ENCODE results near the gene LRRC37B. TPM values are rescaled to one million over a fixed set of nuclear protein-coding genes. Genes with fewer than 3 reads are reported as not detected.
"Not testable (repeated sequence)": the region's sequence is repeated elsewhere in the genome, so short reads cannot be mapped to it uniquely, and the experiment has no call there.

Gene LRRC37B
- polyA plus RNA-seq, 1 experiment: 13.1 TPM

DNA sequence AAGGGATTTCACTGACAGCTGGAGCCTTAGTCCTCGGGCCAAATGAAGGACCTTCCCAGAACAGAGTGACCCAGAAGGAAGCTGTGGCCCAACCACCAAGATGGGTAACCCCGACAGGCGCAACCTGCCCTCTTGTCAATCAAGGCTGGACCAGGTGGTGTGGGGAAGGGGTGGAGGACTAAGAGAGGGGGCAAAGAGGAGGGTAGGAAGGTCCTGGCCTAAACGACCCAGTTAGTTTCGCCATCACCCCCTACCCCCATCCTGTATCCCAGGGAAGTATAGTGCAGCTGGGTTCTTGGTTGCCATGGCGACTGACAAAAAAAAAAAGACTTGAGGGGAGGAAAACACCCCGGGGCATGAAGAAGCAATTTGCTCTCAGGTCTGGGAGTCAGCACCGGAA lies 54.7 kb downstream of the LRRC37B start:
- H3K27me3 ChIP-seq (ENCODE audit: control insufficient read depth, insufficient read depth, low read length); H3K27ac ChIP-seq (ENCODE audit: low read depth, low read length); H3K9me3 ChIP-seq (ENCODE audit: control insufficient read depth, insufficient read depth, low read length); H3K4me3 ChIP-seq (ENCODE audit: low read depth, low read length); DNase-seq (ENCODE audit: low read depth, low spot score); POLR2A ChIA-PET; CTCF ChIA-PET: not testable (repeated sequence)

DNA sequence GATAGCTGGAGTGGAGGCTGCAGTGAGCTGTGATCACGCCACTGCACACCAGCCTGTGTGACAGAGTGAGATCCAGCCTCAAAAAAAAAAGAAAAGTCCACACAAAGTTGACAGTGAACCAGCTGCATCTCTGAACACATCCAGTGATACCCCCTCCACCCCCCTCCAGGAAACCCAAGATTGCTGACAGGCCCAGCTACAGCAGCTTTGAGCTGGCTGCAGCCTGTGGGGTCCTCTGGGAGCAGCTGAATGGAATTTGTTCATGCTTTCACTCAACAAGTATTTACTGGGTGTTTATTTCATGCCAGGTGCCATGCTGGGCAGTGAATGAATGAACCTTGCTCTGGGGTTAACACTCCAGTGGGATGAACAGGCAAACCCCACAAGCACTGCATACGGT lies 56.9 kb downstream of the LRRC37B start:
- H3K27me3 ChIP-seq (ENCODE audit: control insufficient read depth, insufficient read depth, low read length); H3K4me3 ChIP-seq (ENCODE audit: low read depth, low read length); POLR2A ChIA-PET; H3K27ac ChIP-seq (ENCODE audit: low read depth, low read length); DNase-seq (ENCODE audit: low read depth, low spot score); H3K9me3 ChIP-seq (ENCODE audit: control insufficient read depth, insufficient read depth, low read length); CTCF ChIA-PET: not testable (repeated sequence)

DNA sequence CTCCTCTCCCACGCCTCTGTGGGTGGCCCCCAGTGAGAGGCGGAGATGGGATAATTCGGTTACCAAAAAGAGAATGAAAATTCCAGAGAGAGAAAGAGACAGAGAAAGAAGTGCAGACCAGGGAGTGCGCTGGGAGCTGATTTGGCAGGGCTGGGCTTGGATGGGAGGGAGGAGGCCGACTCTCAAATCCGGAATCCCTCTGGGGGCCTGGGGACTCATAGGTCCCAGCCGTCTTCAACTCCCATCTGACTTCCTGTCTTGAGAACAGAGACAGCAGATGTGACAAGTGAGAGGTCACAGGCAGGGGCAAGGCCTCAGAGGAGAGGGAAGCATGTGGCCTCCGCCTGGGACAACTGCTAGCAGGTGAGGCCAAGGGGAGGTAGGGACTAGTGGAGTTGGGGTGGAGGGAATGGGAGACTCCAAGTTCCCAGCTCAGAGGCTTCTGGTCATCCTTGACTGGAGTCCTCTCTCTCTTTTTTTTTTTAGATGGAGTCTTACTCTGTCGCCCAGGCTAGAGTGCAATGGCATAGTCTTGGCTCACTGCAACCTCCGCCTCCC lies 59.0 kb downstream of the LRRC37B start:
- H3K27me3 ChIP-seq (ENCODE audit: control insufficient read depth, insufficient read depth, low read length); H3K4me3 ChIP-seq (ENCODE audit: low read depth, low read length); POLR2A ChIA-PET; CTCF ChIA-PET; DNase-seq (ENCODE audit: low read depth, low spot score); H3K9me3 ChIP-seq (ENCODE audit: control insufficient read depth, insufficient read depth, low read length); H3K27ac ChIP-seq (ENCODE audit: low read depth, low read length): not testable (repeated sequence)

DNA sequence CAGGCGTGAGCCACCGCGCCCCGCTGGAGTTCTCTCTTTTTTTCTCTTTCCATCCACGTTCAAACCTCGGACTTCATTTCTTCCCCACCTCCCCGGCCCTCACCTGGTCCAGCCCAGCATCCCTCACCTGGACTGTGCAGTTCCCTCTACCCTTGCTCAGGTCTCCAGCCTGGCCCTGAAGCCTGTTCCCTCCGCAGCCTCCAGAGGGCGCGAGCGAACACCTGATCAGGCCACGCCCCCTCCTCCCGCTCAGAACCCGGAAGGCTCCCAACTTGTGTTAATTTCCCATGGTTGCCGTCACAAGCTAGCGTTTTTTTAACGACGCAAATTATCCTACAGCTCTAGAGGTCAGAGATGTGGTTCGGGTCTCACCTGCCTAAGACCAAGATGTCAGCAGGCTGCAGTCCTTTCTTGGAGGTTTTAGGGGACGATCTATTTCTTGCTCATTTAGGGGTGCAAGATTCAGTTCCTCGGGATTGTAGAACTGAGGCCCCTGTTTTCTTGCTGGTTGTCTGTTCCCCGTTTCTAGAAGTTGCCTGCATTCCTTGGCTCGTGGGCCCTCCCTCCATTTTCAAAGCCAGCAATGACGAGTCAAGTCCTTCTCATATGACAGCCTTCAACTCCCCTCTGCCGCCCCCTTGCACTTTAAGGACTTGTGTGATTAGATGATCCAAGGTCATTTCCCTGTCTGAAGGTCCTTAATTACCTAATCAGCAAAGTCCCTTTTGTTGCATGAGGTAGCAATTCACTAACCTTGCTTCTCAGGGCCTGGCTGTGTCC lies 59.9 kb downstream of the LRRC37B start:
- TF ChIP-seq, protein P1, sequence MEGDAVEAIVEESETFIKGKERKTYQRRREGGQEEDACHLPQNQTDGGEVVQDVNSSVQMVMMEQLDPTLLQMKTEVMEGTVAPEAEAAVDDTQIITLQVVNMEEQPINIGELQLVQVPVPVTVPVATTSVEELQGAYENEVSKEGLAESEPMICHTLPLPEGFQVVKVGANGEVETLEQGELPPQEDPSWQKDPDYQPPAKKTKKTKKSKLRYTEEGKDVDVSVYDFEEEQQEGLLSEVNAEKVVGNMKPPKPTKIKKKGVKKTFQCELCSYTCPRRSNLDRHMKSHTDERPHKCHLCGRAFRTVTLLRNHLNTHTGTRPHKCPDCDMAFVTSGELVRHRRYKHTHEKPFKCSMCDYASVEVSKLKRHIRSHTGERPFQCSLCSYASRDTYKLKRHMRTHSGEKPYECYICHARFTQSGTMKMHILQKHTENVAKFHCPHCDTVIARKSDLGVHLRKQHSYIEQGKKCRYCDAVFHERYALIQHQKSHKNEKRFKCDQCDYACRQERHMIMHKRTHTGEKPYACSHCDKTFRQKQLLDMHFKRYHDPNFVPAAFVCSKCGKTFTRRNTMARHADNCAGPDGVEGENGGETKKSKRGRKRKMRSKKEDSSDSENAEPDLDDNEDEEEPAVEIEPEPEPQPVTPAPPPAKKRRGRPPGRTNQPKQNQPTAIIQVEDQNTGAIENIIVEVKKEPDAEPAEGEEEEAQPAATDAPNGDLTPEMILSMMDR (IDR thresholded peaks at IDR 0.05; ENCODE audit: low read depth, low read length): peak; percentile 19; the same call in 1 of the 2 replicates
- H3K9me3 ChIP-seq (ENCODE audit: control insufficient read depth, insufficient read depth, low read length); DNase-seq (ENCODE audit: low read depth, low spot score); CTCF ChIA-PET; POLR2A ChIA-PET; H3K4me3 ChIP-seq (ENCODE audit: low read depth, low read length); H3K27me3 ChIP-seq (ENCODE audit: control insufficient read depth, insufficient read depth, low read length); H3K27ac ChIP-seq (ENCODE audit: low read depth, low read length): not testable (repeated sequence)

DNA sequence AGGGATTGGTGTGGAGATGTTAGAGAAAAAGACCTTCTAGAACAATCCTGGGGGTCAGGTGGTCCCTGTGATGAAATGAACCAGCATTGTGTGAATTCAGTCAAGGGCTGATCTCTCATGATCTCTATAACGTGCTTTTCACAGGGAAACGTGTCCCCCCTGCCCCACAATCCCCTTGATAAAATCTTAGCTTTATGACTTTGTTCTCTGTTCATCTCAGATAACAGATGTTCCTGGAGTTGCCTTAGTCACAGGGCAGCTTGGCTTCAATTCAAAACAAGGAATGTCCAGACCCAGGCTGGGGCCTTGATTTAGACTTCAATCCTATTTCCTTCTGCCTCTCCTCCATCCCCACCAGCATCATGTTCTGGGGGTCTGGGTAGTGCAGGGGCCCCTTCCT lies 61.9 kb downstream of the LRRC37B start:
- CTCF ChIA-PET; H3K27ac ChIP-seq (ENCODE audit: low read depth, low read length); H3K4me3 ChIP-seq (ENCODE audit: low read depth, low read length); DNase-seq (ENCODE audit: low read depth, low spot score); POLR2A ChIA-PET; H3K27me3 ChIP-seq (ENCODE audit: control insufficient read depth, insufficient read depth, low read length); H3K9me3 ChIP-seq (ENCODE audit: control insufficient read depth, insufficient read depth, low read length): not testable (repeated sequence)

DNA sequence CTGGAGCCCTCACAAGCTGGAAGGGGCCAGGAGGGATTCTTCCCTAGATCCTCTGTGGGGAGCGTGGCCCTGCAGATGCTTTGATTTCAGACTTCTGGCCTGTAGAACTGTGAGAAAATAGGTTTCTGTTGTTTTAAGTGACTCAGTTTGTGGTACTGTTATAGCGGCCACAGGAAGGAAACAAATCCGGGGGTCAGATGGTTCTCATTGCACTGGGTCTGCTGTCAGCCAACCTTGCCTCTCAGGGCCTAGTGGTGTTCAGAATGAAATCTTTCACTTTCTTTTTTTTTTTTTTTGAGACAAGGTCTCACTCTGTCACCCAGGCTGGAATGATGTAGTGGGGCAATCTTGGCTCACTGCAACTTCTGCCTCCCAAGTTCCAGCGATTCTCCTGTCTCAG lies 64.8 kb downstream of the LRRC37B start:
- CTCF ChIA-PET; POLR2A ChIA-PET; DNase-seq (ENCODE audit: low read depth, low spot score); H3K4me3 ChIP-seq (ENCODE audit: low read depth, low read length); H3K27ac ChIP-seq (ENCODE audit: low read depth, low read length); H3K27me3 ChIP-seq (ENCODE audit: control insufficient read depth, insufficient read depth, low read length); H3K9me3 ChIP-seq (ENCODE audit: control insufficient read depth, insufficient read depth, low read length): not testable (repeated sequence)

DNA sequence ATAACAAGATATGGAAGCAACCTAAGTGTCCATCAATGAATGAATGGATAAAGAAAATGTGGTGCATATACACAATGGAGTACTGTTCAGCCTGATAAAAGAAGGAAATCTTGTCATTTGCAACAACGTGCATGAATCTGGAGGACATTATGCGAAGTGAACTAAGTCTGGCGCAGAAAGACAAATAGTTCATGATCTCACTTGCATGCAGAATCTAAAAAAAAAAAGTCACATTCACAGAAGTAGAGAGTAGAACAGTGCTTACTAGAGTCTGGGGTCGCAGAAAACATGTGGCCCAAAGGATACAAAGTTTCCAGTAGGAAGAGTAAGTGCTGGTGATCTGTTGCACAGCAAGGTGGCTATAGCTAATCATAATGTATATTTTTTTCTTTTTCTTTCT lies 65.9 kb downstream of the LRRC37B start:
- H3K27ac ChIP-seq (ENCODE audit: low read depth, low read length); H3K4me3 ChIP-seq (ENCODE audit: low read depth, low read length); POLR2A ChIA-PET; H3K27me3 ChIP-seq (ENCODE audit: control insufficient read depth, insufficient read depth, low read length); DNase-seq (ENCODE audit: low read depth, low spot score); CTCF ChIA-PET; H3K9me3 ChIP-seq (ENCODE audit: control insufficient read depth, insufficient read depth, low read length): not testable (repeated sequence)

DNA sequence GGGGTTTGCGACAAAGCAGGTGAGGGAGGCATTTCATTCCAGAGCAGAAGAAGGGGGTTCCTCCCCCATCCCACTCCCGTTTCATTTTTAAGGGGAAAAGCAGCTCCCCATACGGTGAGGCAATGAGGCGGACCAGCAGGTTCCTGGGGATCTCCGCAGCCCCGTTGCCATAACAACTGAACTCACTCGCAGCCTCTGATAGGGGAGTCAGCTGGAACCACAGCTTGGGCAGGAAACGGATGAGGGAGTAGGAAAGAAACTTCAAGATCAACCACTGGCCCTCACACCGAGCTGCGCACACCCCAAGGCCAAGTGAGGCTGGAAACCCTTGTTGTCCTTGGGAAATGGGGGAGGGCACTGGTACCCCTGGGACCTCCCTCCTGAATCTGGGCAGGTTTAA lies 72.6 kb downstream of the LRRC37B start:
- CTCF ChIA-PET; H3K9me3 ChIP-seq (ENCODE audit: control insufficient read depth, insufficient read depth, low read length); POLR2A ChIA-PET: not testable (repeated sequence)

DNA sequence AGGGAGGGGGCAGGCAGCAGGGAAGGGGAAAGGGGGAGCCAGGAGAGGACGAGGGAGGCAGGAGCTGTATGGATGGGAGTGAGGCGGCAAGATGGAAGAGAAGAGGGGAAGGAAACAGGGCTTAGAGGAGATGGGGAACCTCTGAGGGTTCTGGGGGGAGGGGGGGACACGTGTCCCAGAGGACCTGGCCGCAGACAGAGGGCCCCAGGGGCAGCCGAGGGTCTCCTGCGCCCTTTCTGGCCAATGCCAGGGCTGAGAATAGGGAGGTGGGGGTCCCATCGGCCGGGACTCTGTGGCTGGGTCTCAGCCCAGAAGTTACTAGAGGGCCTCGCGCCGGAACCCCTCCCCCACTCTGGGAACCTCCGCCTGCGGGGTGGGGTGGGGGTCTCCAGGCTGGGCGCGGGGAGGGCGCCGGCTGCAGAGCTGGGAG lies 76.4 kb downstream of the LRRC37B start:
- CTCF ChIA-PET; POLR2A ChIA-PET; H3K9me3 ChIP-seq (ENCODE audit: control insufficient read depth, insufficient read depth, low read length); DNase-seq (ENCODE audit: low read depth, low spot score); H3K4me3 ChIP-seq (ENCODE audit: low read depth, low read length); H3K27ac ChIP-seq (ENCODE audit: low read depth, low read length); H3K27me3 ChIP-seq (ENCODE audit: control insufficient read depth, insufficient read depth, low read length): not testable (repeated sequence)

More for the DNA sequence above, 72.6 kb downstream of the LRRC37B start:
- H3K27me3 ChIP-seq (ENCODE audit: control insufficient read depth, insufficient read depth, low read length); H3K27ac ChIP-seq (ENCODE audit: low read depth, low read length): not testable (repeated sequence)
- peak; percentile 21 for DNase-seq (ENCODE audit: low read depth, low spot score)
- H3K4me3 ChIP-seq (ENCODE audit: low read depth, low read length): 0 out of 2 replicates have a peak overlapping the region, but pooled peaks have one; percentile 22

DNA sequence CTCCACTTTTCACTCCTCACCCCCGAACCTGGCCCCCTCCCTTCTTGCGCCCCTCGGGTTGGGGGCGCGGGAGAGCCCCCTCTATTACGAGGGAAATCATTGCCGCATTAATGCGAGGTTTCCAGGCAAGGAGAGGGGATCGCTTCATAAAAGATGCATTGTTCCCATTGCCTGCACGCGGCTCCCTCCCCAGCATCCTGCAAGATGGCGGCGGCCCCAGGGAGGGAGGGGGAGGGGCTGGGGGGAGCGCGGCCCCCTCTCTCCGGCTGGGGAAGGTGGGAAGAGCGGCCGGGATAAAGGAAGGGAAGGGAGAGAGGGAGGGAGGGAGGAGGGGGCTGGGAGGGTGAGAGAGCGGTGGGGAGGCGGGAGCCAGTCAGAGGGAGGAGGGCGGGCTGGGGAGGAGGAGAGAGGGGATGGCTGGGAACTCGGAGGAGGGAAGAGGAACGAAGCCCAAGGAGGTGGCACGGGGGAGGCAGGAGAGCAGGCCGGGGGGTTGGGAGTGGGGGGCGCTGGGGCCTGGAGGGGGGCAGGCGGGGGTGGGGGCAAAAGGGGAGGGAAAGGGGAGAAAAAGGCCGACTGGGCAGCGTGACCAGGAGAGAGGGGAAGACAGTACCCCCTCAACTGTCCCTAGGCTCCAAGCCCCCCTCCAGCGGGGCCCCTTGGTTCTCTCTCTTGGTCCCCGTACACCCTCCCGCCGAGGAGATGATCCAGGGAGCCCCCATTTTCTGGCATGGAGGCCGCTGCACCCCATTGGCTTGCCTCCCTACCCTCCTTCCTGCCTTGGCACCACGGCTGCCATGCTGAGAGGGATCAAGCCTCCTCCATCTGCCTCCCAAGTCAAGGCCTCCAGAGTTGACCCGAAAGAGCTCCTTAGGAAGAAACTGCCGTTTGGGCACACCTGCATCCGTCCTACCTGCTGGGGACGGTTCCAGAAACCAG lies 77.1 kb downstream of the LRRC37B start:
- DNase-seq (ENCODE audit: low read depth, low spot score); CTCF ChIA-PET: not testable (repeated sequence)

More for the DNA sequence above, 77.1 kb downstream of the LRRC37B start:
- peak overlapping the region; percentile 40 for H3K4me3 ChIP-seq (ENCODE audit: low read depth, low read length)
- H3K9me3 ChIP-seq (ENCODE audit: control insufficient read depth, insufficient read depth, low read length); POLR2A ChIA-PET; H3K27me3 ChIP-seq (ENCODE audit: control insufficient read depth, insufficient read depth, low read length); H3K27ac ChIP-seq (ENCODE audit: low read depth, low read length): not testable (repeated sequence)

All from AG04450 (cell line).